Fibroblast of lung (primary cell): ENCODE measurements around the gene FRAT1. TPM values are rescaled to one million over a fixed set of nuclear protein-coding genes. Genes with fewer than 3 reads are reported as not detected.
A peak's percentile ranks its signal among the peaks of the same experiment; 100 is the strongest.

ENCODE experiments used
- DNase-seq, 2 donors: peaks; one replicate each; pipeline versions ENCODE4 v3.0.0 to v3.0.0-alpha.2; 2010; ENCODE audit warnings: low read depth in 2 of 2
- H2AFZ ChIP-seq: 2 replicates; pipeline ENCODE4 v1.5.1; 2012; ENCODE audit warnings: low read length, control low read depth, inconsistent platforms
- H3K27ac ChIP-seq: 2 replicates; pipeline ENCODE4 v1.5.1; 2011; ENCODE audit warnings: low read length, control low read depth; ENCODE audit not compliant: insufficient read depth
- H3K27me3 ChIP-seq: 2 replicates; pipeline ENCODE4 v1.5.1; 2011; ENCODE audit warnings: mild to moderate bottlenecking, low read length; ENCODE audit not compliant: control insufficient read depth, insufficient read depth
- H3K36me3 ChIP-seq: 2 replicates; pipeline ENCODE4 v1.5.1; 2011; ENCODE audit warnings: low read length; ENCODE audit not compliant: control insufficient read depth, insufficient read depth
- H3K4me1 ChIP-seq: 2 replicates; pipeline ENCODE4 v1.5.1; 2011; ENCODE audit warnings: low read length; ENCODE audit not compliant: control insufficient read depth, insufficient read depth; ENCODE audit errors: extremely low read depth
- H3K4me2 ChIP-seq: 2 replicates; pipeline ENCODE4 v1.5.1; 2011; ENCODE audit warnings: low read length, control low read depth; ENCODE audit not compliant: insufficient read depth; ENCODE audit errors: extremely low read depth
- H3K4me3 ChIP-seq, 4 experiments: fragments of 200-600 bp in 1 of 4; sonication (generic) in 1 of 4; replicated peaks in 1 of 4; 2 replicates each; pipeline ENCODE4 v1.5.1; 2011 to 2016; ENCODE audit warnings: low read length in 4 of 4, low read depth in 3 of 4, mild to moderate bottlenecking in 3 of 4, control low read depth in 2 of 4, inconsistent platforms in 1 of 4, mixed read lengths in 1 of 4; ENCODE audit not compliant: insufficient read depth in 1 of 4; ENCODE audit errors: control extremely low read depth in 1 of 4
- H3K79me2 ChIP-seq: 2 replicates; pipeline ENCODE4 v1.5.1; 2012; ENCODE audit warnings: mild to moderate bottlenecking, low read length, inconsistent platforms; ENCODE audit not compliant: control insufficient read depth, insufficient read depth
- H3K9ac ChIP-seq: 2 replicates; pipeline ENCODE4 v1.5.1; 2011; ENCODE audit warnings: mild to moderate bottlenecking, low read length, control low read depth; ENCODE audit not compliant: insufficient read depth
- H3K9me3 ChIP-seq: 2 replicates; pipeline ENCODE4 v1.5.1; 2012; ENCODE audit warnings: low read depth, low read length; ENCODE audit not compliant: control insufficient read depth, insufficient read depth
- H4K20me1 ChIP-seq: 2 replicates; pipeline ENCODE4 v1.5.1; 2011; ENCODE audit warnings: low read length; ENCODE audit not compliant: control insufficient read depth, insufficient read depth; ENCODE audit errors: extremely low read depth
- EZH2 ChIP-seq: IDR thresholded peaks from 2 replicates; pipeline ENCODE4 v1.5.1; 2012; ENCODE audit warnings: low read length, control low read depth, mild to moderate bottlenecking; ENCODE audit errors: missing control alignments
- polyA plus RNA-seq, 2 donors: library from polyadenylated mRNA; depleted of rRNA in 1 of 2; stranded (reverse) in 1 of 2; unstranded in 1 of 2; fragments of >200 nt; gene quantifications; 2 replicates each; pipeline ENCODE4 v1.2.1, GENCODE V29; 2011 to 2012; ENCODE audit warnings: missing spikeins in 1 of 2
- total RNA-seq: library from RNA; depleted of rRNA; stranded (reverse); fragments of >200 nt; gene quantifications from 2 replicates; pipeline ENCODE4 v1.2.1, GENCODE V29; 2014
- TF ChIP-seq, protein P1 (sequence below), 2 donors: IDR thresholded peaks in 1 of 2; conservative IDR thresholded peaks in 1 of 2; 1 replicate in 1 of 2; 2 replicates in 1 of 2; pipeline ENCODE4 v1.5.1; 2011 to 2012; ENCODE audit warnings: low read length in 2 of 2, control low read depth in 1 of 2, inconsistent platforms in 1 of 2, low read depth in 1 of 2, mild to moderate bottlenecking in 1 of 2

FRAT1 gene
- total and polyA plus RNA-seq, 2 donors (not counting 1 experiment from before 2014, with no cell fraction given): 0.48 to 2.8 TPM

DNA sequence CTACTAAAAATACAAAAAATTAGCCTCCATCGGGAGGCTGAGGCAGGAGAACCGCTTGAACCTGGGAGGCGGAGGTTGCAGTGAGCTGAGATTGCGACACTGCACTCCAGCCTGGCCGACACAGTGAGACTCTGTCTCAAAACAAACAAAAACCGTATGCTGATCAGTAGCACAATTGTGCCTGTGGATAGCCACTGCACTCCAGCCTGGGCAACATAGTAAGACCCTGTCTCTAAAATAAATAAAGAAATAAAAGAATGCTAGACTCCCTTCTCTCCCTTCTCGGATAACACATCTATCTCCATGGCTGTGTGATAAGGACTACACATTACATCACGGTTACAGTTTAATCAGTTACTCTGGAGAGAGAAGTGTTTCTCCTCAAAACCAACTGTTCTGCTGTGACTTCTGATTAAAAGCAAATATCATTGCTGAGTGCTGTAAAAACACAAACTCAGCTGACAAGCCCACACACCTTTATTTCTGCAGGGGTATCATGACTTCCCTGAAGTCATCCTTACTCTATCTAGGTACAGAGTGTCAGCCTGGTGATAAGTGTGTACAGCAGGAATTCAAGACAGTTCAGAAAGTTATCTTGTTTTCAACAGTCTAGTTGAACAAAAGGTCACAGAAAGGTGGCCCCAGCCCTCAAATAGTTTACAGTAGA is 21.4 kb upstream of the FRAT1 start:
- H3K79me2 ChIP-seq: no peaks in the 10 kb centered on the region
- no peak overlapping the region for H3K4me3 ChIP-seq
- H3K27me3 ChIP-seq: no peaks in the 10 kb centered on the region
- no peaks in the 10 kb centered on the region for H3K9me3 ChIP-seq
- TF ChIP-seq EZH2: no peak
- TF ChIP-seq, protein P1, sequence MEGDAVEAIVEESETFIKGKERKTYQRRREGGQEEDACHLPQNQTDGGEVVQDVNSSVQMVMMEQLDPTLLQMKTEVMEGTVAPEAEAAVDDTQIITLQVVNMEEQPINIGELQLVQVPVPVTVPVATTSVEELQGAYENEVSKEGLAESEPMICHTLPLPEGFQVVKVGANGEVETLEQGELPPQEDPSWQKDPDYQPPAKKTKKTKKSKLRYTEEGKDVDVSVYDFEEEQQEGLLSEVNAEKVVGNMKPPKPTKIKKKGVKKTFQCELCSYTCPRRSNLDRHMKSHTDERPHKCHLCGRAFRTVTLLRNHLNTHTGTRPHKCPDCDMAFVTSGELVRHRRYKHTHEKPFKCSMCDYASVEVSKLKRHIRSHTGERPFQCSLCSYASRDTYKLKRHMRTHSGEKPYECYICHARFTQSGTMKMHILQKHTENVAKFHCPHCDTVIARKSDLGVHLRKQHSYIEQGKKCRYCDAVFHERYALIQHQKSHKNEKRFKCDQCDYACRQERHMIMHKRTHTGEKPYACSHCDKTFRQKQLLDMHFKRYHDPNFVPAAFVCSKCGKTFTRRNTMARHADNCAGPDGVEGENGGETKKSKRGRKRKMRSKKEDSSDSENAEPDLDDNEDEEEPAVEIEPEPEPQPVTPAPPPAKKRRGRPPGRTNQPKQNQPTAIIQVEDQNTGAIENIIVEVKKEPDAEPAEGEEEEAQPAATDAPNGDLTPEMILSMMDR (conservative IDR thresholded peaks at IDR 0.05 in 1 of 2, IDR thresholded peaks at IDR 0.05 in 1 of 2; ENCODE audit: low read depth in 1 of 2, low read length in 2 of 2): no peak
- peak; percentile 4 to 27 for DNase-seq
- no peaks in the 10 kb centered on the region for H4K20me1 ChIP-seq
- H2AFZ ChIP-seq: no peak overlapping the region
- H3K36me3 ChIP-seq: no peaks in the 10 kb centered on the region
- no peak overlapping the region for H3K27ac ChIP-seq
- no peaks in the 10 kb centered on the region for H3K4me1 ChIP-seq
- H3K4me2 ChIP-seq: no peak overlapping the region
- H3K9ac ChIP-seq: no peak overlapping the region

DNA sequence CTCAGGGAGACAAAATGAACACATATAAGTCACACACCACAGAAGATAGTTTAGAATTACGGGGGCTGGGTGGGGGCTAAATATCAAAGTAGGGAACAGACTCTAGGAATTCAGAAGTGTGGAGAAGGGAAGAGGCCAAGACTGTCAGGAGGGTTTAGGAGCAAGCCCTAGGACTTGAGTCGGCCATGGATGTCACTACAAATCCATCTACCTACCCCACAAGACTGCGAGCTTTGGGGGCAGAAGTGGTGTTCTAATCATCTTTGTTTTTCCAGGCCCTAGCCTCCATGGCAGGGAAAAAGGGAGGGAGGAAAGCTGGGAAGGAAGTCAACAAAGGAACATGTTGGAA is 20.9 kb upstream of the FRAT1 start:
- Histone ChIP-seq H3K27me3 (no peaks in the 10 kb centered on the region), H3K4me3 (no peak overlapping the region), H3K4me1 (no peaks in the 10 kb centered on the region), H3K9me3 (no peaks in the 10 kb centered on the region), H2AFZ (no peak overlapping the region), H3K36me3 (no peaks in the 10 kb centered on the region), H3K27ac (no peak overlapping the region), H3K9ac (no peak overlapping the region), H4K20me1 (no peaks in the 10 kb centered on the region), H3K79me2 (no peaks in the 10 kb centered on the region), H3K4me2 (no peak overlapping the region)
- no peak for DNase-seq
- TF ChIP-seq, protein P1 (conservative IDR thresholded peaks at IDR 0.05 in 1 of 2, IDR thresholded peaks at IDR 0.05 in 1 of 2; ENCODE audit: low read depth in 1 of 2, low read length in 2 of 2): no peak
- TF ChIP-seq EZH2: no peak

- Histone ChIP-seq H3K4me3 (no peak overlapping the region), H3K9me3 (no peaks in the 10 kb centered on the region), H3K4me2 (no peak overlapping the region), H3K9ac (no peak overlapping the region), H3K79me2 (no peaks in the 10 kb centered on the region), H4K20me1 (no peaks in the 10 kb centered on the region), H3K4me1 (no peaks in the 10 kb centered on the region), H3K36me3 (no peaks in the 10 kb centered on the region), H3K27ac (no peak overlapping the region), H2AFZ (no peak overlapping the region), H3K27me3 (no peaks in the 10 kb centered on the region)
- DNase-seq: no peak
- TF ChIP-seq EZH2: no peak
- TF ChIP-seq, protein P1 (conservative IDR thresholded peaks at IDR 0.05 in 1 of 2, IDR thresholded peaks at IDR 0.05 in 1 of 2; ENCODE audit: low read depth in 1 of 2, low read length in 2 of 2): no peak
Measured at GRCh38 chr10:97300980-97301379, 18.1 kb upstream of the FRAT1 start.
